ENCODE measurements around the gene ADNP. TPM values are rescaled to one million over a fixed set of nuclear protein-coding genes. Genes with fewer than 3 reads are reported as not detected.

The ADNP gene
- total and polyA plus RNA-seq, 10 of the 15 experiments (the other 5 are each of a cell fraction or from before 2014, with no cell fraction given), result 23.0 to 74.4 (median 34.9) TPM

DNA sequence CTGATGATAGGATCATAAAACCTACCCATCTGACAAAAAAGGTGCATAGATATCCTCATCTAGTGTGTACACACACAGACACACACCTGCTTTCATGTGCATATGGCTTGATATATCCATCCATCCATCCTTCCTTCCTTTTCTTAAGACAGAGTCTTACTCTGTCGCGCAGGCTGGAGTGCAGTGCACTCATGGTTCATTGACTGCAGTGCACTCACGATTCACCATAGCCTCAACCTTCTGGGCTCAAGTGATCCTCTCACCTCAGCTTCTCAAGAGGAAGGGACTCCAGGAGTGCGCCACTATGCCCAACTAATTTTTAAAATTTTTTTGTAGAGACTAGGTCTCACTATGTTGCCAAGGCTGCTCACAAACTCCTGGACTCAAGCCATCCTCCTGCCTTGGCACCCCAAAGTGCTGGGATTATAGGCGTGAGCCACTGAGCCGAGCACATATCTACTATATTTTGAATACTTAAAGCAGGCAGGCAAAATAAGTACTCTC is 27.1 kb downstream of the ADNP start:
- in situ Hi-C loops (cut with MboI) (no loop called here), intact Hi-C loops (cut with micrococcal nuclease; ENCODE audit: unreplicated experiment) (no loop called here)
- DNase-seq (ENCODE audit: low read depth, low spot score) (no peak), FAIRE-seq (peak; percentile 27), ATAC-seq (no peak; the same call in 1 of the 3 replicates)
- H3K27ac ChIP-seq (ENCODE audit: control insufficient read depth, insufficient read depth), result no peak overlapping the region
- H4K20me1 ChIP-seq (ENCODE audit: control insufficient read depth, insufficient read depth), result peaks cover 9% of the 10 kb centered on the region
- TF ChIP-seq, protein P1, sequence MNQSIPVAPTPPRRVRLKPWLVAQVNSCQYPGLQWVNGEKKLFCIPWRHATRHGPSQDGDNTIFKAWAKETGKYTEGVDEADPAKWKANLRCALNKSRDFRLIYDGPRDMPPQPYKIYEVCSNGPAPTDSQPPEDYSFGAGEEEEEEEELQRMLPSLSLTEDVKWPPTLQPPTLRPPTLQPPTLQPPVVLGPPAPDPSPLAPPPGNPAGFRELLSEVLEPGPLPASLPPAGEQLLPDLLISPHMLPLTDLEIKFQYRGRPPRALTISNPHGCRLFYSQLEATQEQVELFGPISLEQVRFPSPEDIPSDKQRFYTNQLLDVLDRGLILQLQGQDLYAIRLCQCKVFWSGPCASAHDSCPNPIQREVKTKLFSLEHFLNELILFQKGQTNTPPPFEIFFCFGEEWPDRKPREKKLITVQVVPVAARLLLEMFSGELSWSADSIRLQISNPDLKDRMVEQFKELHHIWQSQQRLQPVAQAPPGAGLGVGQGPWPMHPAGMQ (IDR thresholded peaks at IDR 0.05; ENCODE audit: borderline replicate concordance), result no peak
- no peak for TF ChIP-seq SP1 (IDR thresholded peaks at IDR 0.05; ENCODE audit: low read depth, low read length)
- no peak for TF ChIP-seq BMI1 (IDR thresholded peaks at IDR 0.05; ENCODE audit: borderline replicate concordance)
- no peak overlapping the region for H3K4me2 ChIP-seq (ENCODE audit: control insufficient read depth, insufficient read depth)
- no TSS peak for BruUV-seq (replicated peaks)
- 78% methylated on average over 6 of the region's 6 CpGs for WGBS (ENCODE audit: insufficient coverage, insufficient replicate concordance, low lambda C conversion rate, missing lambda C conversion rate)
- ChIA-PET POLR2A (no interaction called here), CTCF (interaction anchor here (1.1 to 1.4 kb wide), 3 partner anchors 26 to 109 kb away, joined by 3 to 5 read pairs (median 5); partner anchors contain the start of gene BCAS4), SMC1A (ENCODE audit: uncharacterized antibody, unreplicated experiment) (interaction anchor here (1.3 to 1.7 kb wide), 2 partner anchors 11 to 105 kb away, joined by 5 to 6 read pairs; no protein-coding TSS in a partner anchor), RAD21 (ENCODE audit: unreplicated experiment) (interaction anchor here (1.9 kb wide), 1 partner anchor 12 kb away, joined by 7 read pairs; no protein-coding TSS in a partner anchor)
- no peaks in the 10 kb centered on the region for H3K9me3 ChIP-seq (replicated peaks; ENCODE audit: control insufficient read depth, insufficient read depth, low read length)
- H3K36me3 ChIP-seq (ENCODE audit: control insufficient read depth in 2 of 2, insufficient read depth in 2 of 2, low read length in 1 of 2), result peaks cover 7 to 27% of the 10 kb centered on the region in 2 experiments
- no peaks in the 10 kb centered on the region for H3K27me3 ChIP-seq (replicated peaks in 1 of 2; ENCODE audit: control insufficient read depth in 2 of 2, insufficient read depth in 2 of 2, low read length in 1 of 2)
- H3K9ac ChIP-seq (ENCODE audit: control insufficient read depth, insufficient read depth, low read length), result no peak overlapping the region
- no peak overlapping the region for H3K4me3 ChIP-seq
- H3K4me1 ChIP-seq (ENCODE audit: control insufficient read depth, insufficient read depth, low read length), result no peaks in the 10 kb centered on the region
- no peak overlapping the region for H2AFZ ChIP-seq (ENCODE audit: control insufficient read depth, low read depth, low read length)
- peaks cover 68% of the 10 kb centered on the region for H3K79me2 ChIP-seq (ENCODE audit: control insufficient read depth, insufficient read depth, low read length)

DNA sequence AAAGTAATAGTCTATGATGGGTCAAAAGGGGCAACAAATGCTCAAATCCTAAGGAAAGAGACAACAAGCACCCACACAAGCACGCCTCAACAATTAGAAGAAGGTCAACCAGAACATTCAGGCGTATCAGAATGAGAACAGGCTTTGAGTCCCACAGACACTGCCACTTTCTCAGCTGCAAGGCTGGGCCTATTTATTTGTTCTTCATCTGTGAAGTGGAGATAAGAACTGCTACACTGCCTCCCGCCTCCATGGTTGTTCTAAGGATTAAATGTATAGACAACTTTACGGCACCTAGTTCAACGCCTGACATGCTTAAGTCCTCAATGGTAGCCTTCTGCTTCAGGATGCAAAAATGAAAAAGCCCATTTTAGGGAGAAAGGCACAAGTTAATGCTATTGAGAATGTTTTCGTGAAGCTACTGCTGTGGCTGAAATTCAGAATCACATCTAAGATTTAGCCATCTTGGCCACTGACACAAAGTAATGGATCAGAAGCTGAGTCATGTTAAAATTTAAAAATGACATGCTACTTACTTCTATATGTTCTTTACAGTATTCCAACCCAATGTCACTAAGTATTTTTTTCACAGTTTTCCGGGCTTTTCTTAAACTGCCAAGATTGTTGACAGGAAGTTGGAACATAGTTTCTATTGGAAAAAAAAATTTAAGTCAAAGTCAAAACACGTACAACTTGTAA is 27.7 kb downstream of the ADNP start:
- Histone ChIP-seq H3K36me3 (ENCODE audit: control insufficient read depth in 2 of 2, insufficient read depth in 2 of 2, low read length in 1 of 2) (peaks cover 7 to 27% of the 10 kb centered on the region in 2 experiments), H3K79me2 (ENCODE audit: control insufficient read depth, insufficient read depth, low read length) (peaks cover 62% of the 10 kb centered on the region), H3K4me2 (ENCODE audit: control insufficient read depth, insufficient read depth) (no peak overlapping the region), H3K9ac (ENCODE audit: control insufficient read depth, insufficient read depth, low read length) (no peak overlapping the region), H2AFZ (ENCODE audit: control insufficient read depth, low read depth, low read length) (no peak overlapping the region), H3K4me3 (no peak overlapping the region), H3K4me1 (ENCODE audit: control insufficient read depth, insufficient read depth, low read length) (no peaks in the 10 kb centered on the region), H3K27me3 (replicated peaks in 1 of 2; ENCODE audit: control insufficient read depth in 2 of 2, insufficient read depth in 2 of 2, low read length in 1 of 2) (no peaks in the 10 kb centered on the region), H3K27ac (ENCODE audit: control insufficient read depth, insufficient read depth) (no peak overlapping the region), H3K9me3 (replicated peaks; ENCODE audit: control insufficient read depth, insufficient read depth, low read length) (no peaks in the 10 kb centered on the region), H4K20me1 (ENCODE audit: control insufficient read depth, insufficient read depth) (peaks cover 9% of the 10 kb centered on the region)
- DNase-seq (ENCODE audit: low read depth, low spot score) (no peak), ATAC-seq (no peak), FAIRE-seq (no peak)
- BruUV-seq (replicated peaks), result no TSS peak
- RAD21 ChIA-PET (ENCODE audit: unreplicated experiment), result interaction anchor here (1.9 kb wide), 1 partner anchor 13 kb away, joined by 7 read pairs; no protein-coding TSS in a partner anchor
- POLR2A ChIA-PET, result no interaction called here
- intact Hi-C loops (cut with micrococcal nuclease; ENCODE audit: unreplicated experiment), result no loop called here
- SMC1A ChIA-PET (ENCODE audit: uncharacterized antibody, unreplicated experiment), result interaction anchor here (1.3 to 2.5 kb wide), 4 partner anchors 8 to 104 kb away, joined by 4 to 10 read pairs (median 6); no protein-coding TSS in a partner anchor
- WGBS (ENCODE audit: insufficient coverage, insufficient replicate concordance, low lambda C conversion rate, missing lambda C conversion rate), result over 99% methylated on average over 8 of the region's 8 CpGs
- TF ChIP-seq PAX5 (IDR thresholded peaks at IDR 0.05; ENCODE audit: borderline replicate concordance, low read depth, low read length) (no peak), SREBF2 (IDR thresholded peaks at IDR 0.05; ENCODE audit: low read length) (no peak), PML (IDR thresholded peaks at IDR 0.05; ENCODE audit: low read length) (no peak), CHD2 (IDR thresholded peaks at IDR 0.05; ENCODE audit: borderline replicate concordance, low read depth, low read length) (no peak), YBX1 (IDR thresholded peaks at IDR 0.05) (no peak), FOXM1 (IDR thresholded peaks at IDR 0.05; ENCODE audit: low read depth, low read length) (no peak)
- in situ Hi-C loops (cut with MboI), result no loop called here
- CTCF ChIA-PET, result interaction anchor here (0.8 to 1.4 kb wide), 8 partner anchors 8 to 109 kb away, joined by 3 to 5 read pairs (median 3); partner anchors contain the start of gene BCAS4

Measured in GM12878 (cell line).